ENCODE results near the gene TNKS1BP1.
"Not testable (repeated sequence)": the region's sequence is repeated elsewhere in the genome, so short reads cannot be mapped to it uniquely, and the experiment has no call there.

Gene TNKS1BP1

DNA sequence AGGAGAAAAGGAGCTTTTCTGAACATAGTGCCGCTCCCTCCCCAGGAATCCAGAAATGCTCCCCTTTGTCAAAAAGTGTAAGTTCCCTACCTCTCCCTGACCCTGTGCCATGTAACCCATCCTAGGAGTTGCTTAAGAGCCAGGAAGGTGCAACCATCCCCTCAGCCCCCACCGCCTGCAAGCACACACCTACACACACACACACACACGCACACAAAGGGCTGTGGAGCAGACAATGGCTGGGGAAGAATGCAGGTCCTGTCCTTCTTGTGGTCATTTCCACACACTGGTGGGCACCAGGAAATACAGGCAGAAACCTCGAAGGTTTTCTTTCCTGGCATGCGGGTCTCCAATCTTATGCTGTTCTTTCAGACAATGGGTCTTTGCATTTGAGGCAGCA is 14.6 kb upstream of the TNKS1BP1 start:
- H3K27me3 ChIP-seq (ENCODE audit: insufficient read depth, low read depth) = no peaks in the 10 kb centered on the region
- no peaks in the 10 kb centered on the region for H4K20me1 ChIP-seq (ENCODE audit: insufficient read depth)
- no peaks in the 10 kb centered on the region for H3K36me3 ChIP-seq (ENCODE audit: insufficient read depth)
- no peak overlapping the region for H2AFZ ChIP-seq (ENCODE audit: low read depth)
- H3K27ac ChIP-seq = no peak overlapping the region
- peaks cover 13% of the 10 kb centered on the region for H3K4me1 ChIP-seq (ENCODE audit: low read depth, poor library complexity, severe bottlenecking)
- TF ChIP-seq, protein P1, sequence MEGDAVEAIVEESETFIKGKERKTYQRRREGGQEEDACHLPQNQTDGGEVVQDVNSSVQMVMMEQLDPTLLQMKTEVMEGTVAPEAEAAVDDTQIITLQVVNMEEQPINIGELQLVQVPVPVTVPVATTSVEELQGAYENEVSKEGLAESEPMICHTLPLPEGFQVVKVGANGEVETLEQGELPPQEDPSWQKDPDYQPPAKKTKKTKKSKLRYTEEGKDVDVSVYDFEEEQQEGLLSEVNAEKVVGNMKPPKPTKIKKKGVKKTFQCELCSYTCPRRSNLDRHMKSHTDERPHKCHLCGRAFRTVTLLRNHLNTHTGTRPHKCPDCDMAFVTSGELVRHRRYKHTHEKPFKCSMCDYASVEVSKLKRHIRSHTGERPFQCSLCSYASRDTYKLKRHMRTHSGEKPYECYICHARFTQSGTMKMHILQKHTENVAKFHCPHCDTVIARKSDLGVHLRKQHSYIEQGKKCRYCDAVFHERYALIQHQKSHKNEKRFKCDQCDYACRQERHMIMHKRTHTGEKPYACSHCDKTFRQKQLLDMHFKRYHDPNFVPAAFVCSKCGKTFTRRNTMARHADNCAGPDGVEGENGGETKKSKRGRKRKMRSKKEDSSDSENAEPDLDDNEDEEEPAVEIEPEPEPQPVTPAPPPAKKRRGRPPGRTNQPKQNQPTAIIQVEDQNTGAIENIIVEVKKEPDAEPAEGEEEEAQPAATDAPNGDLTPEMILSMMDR (conservative IDR thresholded peaks at IDR 0.05; ENCODE audit: low read depth, low read length) = no peak
- no peak overlapping the region for H3K4me3 ChIP-seq (IDR thresholded peaks at IDR 0.05; ENCODE audit: insufficient read depth, low read depth, low read length)
- no peak overlapping the region for H3K4me2 ChIP-seq
- H3K79me2 ChIP-seq (ENCODE audit: insufficient read depth, low read depth) = peaks cover 11% of the 10 kb centered on the region
- H3K9ac ChIP-seq = no peak overlapping the region

DNA sequence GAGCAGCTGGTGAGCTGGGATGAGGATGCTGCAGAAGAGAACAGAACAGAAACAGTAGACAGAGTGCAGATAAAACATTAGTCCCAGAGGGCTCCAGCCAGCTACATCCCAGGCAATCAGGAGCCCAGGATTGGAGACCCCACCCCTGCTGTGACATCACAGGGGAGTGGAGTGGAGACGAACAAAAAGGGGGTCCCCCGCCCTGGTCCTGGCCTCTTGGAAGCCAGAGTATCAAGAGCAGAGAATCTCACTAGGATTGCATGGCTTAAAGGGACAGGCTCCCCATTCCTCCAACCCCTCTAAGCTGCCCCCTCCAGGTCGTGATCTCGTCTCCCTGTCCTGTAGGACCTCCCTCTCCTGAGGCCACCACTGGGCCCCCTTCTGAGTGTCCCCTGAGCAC is 13.4 kb upstream of the TNKS1BP1 start, which contains the start of gene P2RX3:
TSS of gene P2RX3 (plus strand) at position 211 of the 400 bp plus-strand sequence. CDS start 199 bp downstream, outside the sequence.
- Histone ChIP-seq H3K4me3 (IDR thresholded peaks at IDR 0.05; ENCODE audit: insufficient read depth, low read depth, low read length) (no peak within 1 kb of the TSS), H3K4me2 (no peak within 1 kb of the TSS), H3K4me1 (ENCODE audit: low read depth, poor library complexity, severe bottlenecking) (peaks cover 22% of the 10 kb centered on the region), H4K20me1 (ENCODE audit: insufficient read depth) (no peaks in the 10 kb centered on the region), H3K27me3 (ENCODE audit: insufficient read depth, low read depth) (no peaks in the 10 kb centered on the region), H3K36me3 (ENCODE audit: insufficient read depth) (no peaks in the 10 kb centered on the region; the same call in 1 of the 2 replicates), H3K27ac (no peak within 1 kb of the TSS), H2AFZ (ENCODE audit: low read depth) (no peak within 1 kb of the TSS), H3K9ac (no peak within 1 kb of the TSS), H3K79me2 (ENCODE audit: insufficient read depth, low read depth) (peaks cover 22% of the 10 kb centered on the region)
- TF ChIP-seq, protein P1 (conservative IDR thresholded peaks at IDR 0.05; ENCODE audit: low read depth, low read length) = no peak

DNA sequence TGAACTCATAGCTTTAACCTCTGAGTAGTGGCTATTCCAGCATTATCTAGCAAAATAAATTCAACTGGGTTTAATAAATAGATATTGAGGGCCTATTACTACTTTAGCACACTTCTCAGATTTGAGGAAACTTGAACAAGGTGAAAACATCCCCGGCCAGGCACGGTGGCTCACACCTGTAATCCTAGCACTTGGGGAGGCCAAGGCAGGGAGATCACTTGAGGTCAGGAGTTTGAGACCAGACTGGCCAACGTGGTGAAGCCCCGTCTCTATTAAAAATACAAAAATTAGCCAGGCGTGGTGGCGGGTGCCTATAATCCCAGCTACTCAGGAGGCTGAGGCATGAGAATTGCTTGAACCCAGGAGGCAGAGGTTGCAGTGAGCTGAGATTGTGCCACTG is 12.1 kb upstream of the TNKS1BP1 start:
- not testable (repeated sequence) for H3K36me3 ChIP-seq (ENCODE audit: insufficient read depth); H4K20me1 ChIP-seq (ENCODE audit: insufficient read depth); H3K9ac ChIP-seq; H3K4me2 ChIP-seq; H3K4me3 ChIP-seq (IDR thresholded peaks at IDR 0.05; ENCODE audit: insufficient read depth, low read depth, low read length); H3K27ac ChIP-seq; H3K27me3 ChIP-seq (ENCODE audit: insufficient read depth, low read depth)
- H3K4me1 ChIP-seq (ENCODE audit: low read depth, poor library complexity, severe bottlenecking) = peaks cover 22% of the 10 kb centered on the region
- H2AFZ ChIP-seq (ENCODE audit: low read depth) = peak overlapping the region; percentile 65
- peaks cover 35% of the 10 kb centered on the region for H3K79me2 ChIP-seq (ENCODE audit: insufficient read depth, low read depth)

DNA sequence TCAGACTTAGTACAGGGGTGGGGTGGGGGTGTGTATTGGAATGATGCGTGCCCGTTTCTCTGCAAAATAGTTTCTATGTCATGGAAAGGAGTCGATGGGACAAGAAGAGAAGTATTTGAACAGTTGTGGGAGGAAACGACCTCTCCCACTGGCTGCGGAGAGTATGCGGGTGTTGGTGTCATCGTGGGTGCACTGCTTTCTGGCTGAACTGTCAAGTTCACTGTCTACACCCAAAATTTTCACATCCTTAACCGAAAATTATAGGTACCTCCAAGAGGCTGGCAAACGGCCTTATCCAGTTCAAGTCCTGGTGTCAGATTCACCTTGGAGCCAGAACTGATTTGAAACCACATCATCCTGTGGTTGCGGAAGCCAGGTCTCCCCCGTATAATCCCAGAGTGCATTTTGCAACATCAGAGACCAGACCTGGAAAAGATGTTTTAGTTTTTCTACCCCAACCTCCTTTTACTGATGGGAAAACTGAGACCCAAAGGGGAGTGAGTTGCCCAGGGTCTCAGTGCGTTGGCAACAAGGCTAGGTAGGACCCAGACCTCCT is 11.4 kb upstream of the TNKS1BP1 start:
- peak overlapping the region; percentile 74; the same call in 1 of the 2 replicates for H3K27ac ChIP-seq
- peaks cover 35% of the 10 kb centered on the region for H3K79me2 ChIP-seq (ENCODE audit: insufficient read depth, low read depth)
- no peak overlapping the region for H3K4me3 ChIP-seq (IDR thresholded peaks at IDR 0.05; ENCODE audit: insufficient read depth, low read depth, low read length)
- peaks cover 4% of the 10 kb centered on the region; the same call in 1 of the 2 replicates for H3K36me3 ChIP-seq (ENCODE audit: insufficient read depth)
- peak overlapping the region; percentile 65 for H2AFZ ChIP-seq (ENCODE audit: low read depth)
- H3K4me2 ChIP-seq = peak overlapping the region; percentile 58
- H3K4me1 ChIP-seq (ENCODE audit: low read depth, poor library complexity, severe bottlenecking) = peaks cover 22% of the 10 kb centered on the region
- H3K9ac ChIP-seq = peak overlapping the region; percentile 94; the same call in 1 of the 2 replicates
- no peaks in the 10 kb centered on the region for H4K20me1 ChIP-seq (ENCODE audit: insufficient read depth)
- H3K27me3 ChIP-seq (ENCODE audit: insufficient read depth, low read depth) = no peaks in the 10 kb centered on the region
- TF ChIP-seq, protein P1 (conservative IDR thresholded peaks at IDR 0.05; ENCODE audit: low read depth, low read length) = no peak
